ENCODE measurements around the gene ZNF488. TPM values are rescaled to one million over a fixed set of nuclear protein-coding genes. Genes with fewer than 3 reads are reported as not detected.

ZNF488 gene
- total and polyA plus RNA-seq, 10 of the 15 experiments (the other 5 are each of a cell fraction or from before 2014, with no cell fraction given), result not detected

- Histone ChIP-seq H3K4me1 (ENCODE audit: control insufficient read depth, insufficient read depth, low read length) (no peaks in the 10 kb centered on the region), H3K4me3 (no peak overlapping the region), H3K36me3 (ENCODE audit: control insufficient read depth in 2 of 2, insufficient read depth in 2 of 2, low read length in 1 of 2) (no peaks in the 10 kb centered on the region), H3K9ac (ENCODE audit: control insufficient read depth, insufficient read depth, low read length) (no peak overlapping the region), H3K4me2 (ENCODE audit: control insufficient read depth, insufficient read depth) (no peak overlapping the region), H4K20me1 (ENCODE audit: control insufficient read depth, insufficient read depth) (no peaks in the 10 kb centered on the region), H3K79me2 (ENCODE audit: control insufficient read depth, insufficient read depth, low read length) (no peaks in the 10 kb centered on the region), H3K27me3 (replicated peaks in 1 of 2; ENCODE audit: control insufficient read depth in 2 of 2, insufficient read depth in 2 of 2, low read length in 1 of 2) (peaks cover 0 to 4% of the 10 kb centered on the region in 2 experiments; a peak in 2 of 4 replicates), H3K9me3 (replicated peaks; ENCODE audit: control insufficient read depth, insufficient read depth, low read length) (no peaks in the 10 kb centered on the region), H2AFZ (ENCODE audit: control insufficient read depth, low read depth, low read length) (no peak overlapping the region), H3K27ac (ENCODE audit: control insufficient read depth, insufficient read depth) (no peak overlapping the region)
- no peak for FAIRE-seq
- SMC1A ChIA-PET (ENCODE audit: uncharacterized antibody, unreplicated experiment), result no interaction called here
- RAD21 ChIA-PET (ENCODE audit: unreplicated experiment), result no interaction called here
- no peak for DNase-seq (ENCODE audit: low read depth, low spot score)
- POLR2A ChIA-PET, result no interaction called here
- intact Hi-C loops (cut with micrococcal nuclease; ENCODE audit: unreplicated experiment) (no loop called here), in situ Hi-C loops (cut with MboI) (no loop called here)
- CTCF ChIA-PET, result no interaction called here
- WGBS (ENCODE audit: insufficient coverage, insufficient replicate concordance, low lambda C conversion rate, missing lambda C conversion rate), result 23% methylated on average over 9 of the region's 9 CpGs
- ATAC-seq, result no peak
- TF ChIP-seq IRF3 (IDR thresholded peaks at IDR 0.05) (no peak), ATF2 (IDR thresholded peaks at IDR 0.05; ENCODE audit: low read length) (no peak), NFYB (IDR thresholded peaks at IDR 0.05; ENCODE audit: insufficient read depth, low read depth, low read length) (no peak), TBL1XR1 (IDR thresholded peaks at IDR 0.05; ENCODE audit: low read depth, low read length) (no peak), RAD51 (IDR thresholded peaks at IDR 0.05) (no peak), CHD2 (IDR thresholded peaks at IDR 0.05; ENCODE audit: borderline replicate concordance, low read depth, low read length) (no peak), STAT1 (conservative IDR thresholded peaks at IDR 0.05) (no peak), SKIL (IDR thresholded peaks at IDR 0.05; ENCODE audit: low read depth, poor library complexity, severe bottlenecking) (no peak), RFX5 (IDR thresholded peaks at IDR 0.05; ENCODE audit: low read depth, low read length) (no peak), TCF12 (IDR thresholded peaks at IDR 0.05; ENCODE audit: low read depth, low read length) (no peak), E2F4 (IDR thresholded peaks at IDR 0.05; ENCODE audit: low read depth, low read length) (no peak), ASH2L (IDR thresholded peaks at IDR 0.05; ENCODE audit: borderline replicate concordance, low read depth) (no peak), ZZZ3 (IDR thresholded peaks at IDR 0.05; ENCODE audit: control insufficient read depth, insufficient read length, low read depth) (no peak), TCF3 (IDR thresholded peaks at IDR 0.05; ENCODE audit: borderline replicate concordance, insufficient read depth, low read depth, low read length) (no peak), SPI1 (IDR thresholded peaks at IDR 0.05; ENCODE audit: borderline replicate concordance, insufficient read depth, low read depth, low read length) (no peak), POLR2A (IDR thresholded peaks at IDR 0.05; ENCODE audit: low read depth, low read length) (no peak)
- no TSS peak for BruUV-seq (replicated peaks)
Measured at GRCh38 chr10:47369251-47369894, 14.7 kb downstream of the ZNF488 start.
